Liver (tissue), 9 donors: Measurements from ENCODE around the gene LGR5. TPM values are rescaled to one million over a fixed set of nuclear protein-coding genes. Genes with fewer than 3 reads are reported as not detected.
"Not testable (repeated sequence)": the region's sequence is repeated elsewhere in the genome, so short reads cannot be mapped to it uniquely, and the experiment has no call there.

ENCODE experiments used
- DNase-seq: peaks from one replicate; pipeline ENCODE4 v3.0.0-alpha.2; 2017; ENCODE audit warnings: low spot score
- H3K27ac ChIP-seq, 2 donors: one replicate each; pipeline ENCODE4 v1.7.0; 2013; ENCODE audit warnings: inconsistent platforms in 2 of 2, low read length in 2 of 2, control low read depth in 1 of 2, low read depth in 1 of 2, mild to moderate bottlenecking in 1 of 2
- H3K27me3 ChIP-seq, 4 donors: one replicate each; pipeline versions ENCODE4 v1.6.1 to v1.7.0; 2013; ENCODE audit warnings: low read length in 3 of 4, inconsistent platforms in 1 of 4, mild to moderate bottlenecking in 1 of 4, moderate library complexity in 1 of 4; ENCODE audit not compliant: control insufficient read depth in 4 of 4, insufficient read depth in 4 of 4
- H3K36me3 ChIP-seq, 4 donors: one replicate each; pipeline versions ENCODE4 v1.6.1 to v1.7.0; 2013; ENCODE audit warnings: low read length in 3 of 4, mild to moderate bottlenecking in 3 of 4, low read depth in 1 of 4, moderate library complexity in 1 of 4; ENCODE audit not compliant: control insufficient read depth in 4 of 4, insufficient read depth in 3 of 4
- H3K4me1 ChIP-seq, 4 donors: one replicate each; pipeline versions ENCODE4 v1.6.1 to v1.7.0; 2013; ENCODE audit warnings: low read length in 3 of 4, mild to moderate bottlenecking in 3 of 4, moderate library complexity in 1 of 4; ENCODE audit not compliant: control insufficient read depth in 4 of 4, insufficient read depth in 4 of 4
- H3K4me3 ChIP-seq, 3 donors: one replicate each; pipeline versions ENCODE4 v1.6.1 to v1.7.0; 2013; ENCODE audit warnings: low read length in 3 of 3, control low read depth in 1 of 3, low read depth in 1 of 3, mild to moderate bottlenecking in 1 of 3
- H3K9ac ChIP-seq, 2 donors: one replicate each; pipeline ENCODE4 v1.7.0; 2013; ENCODE audit warnings: low read length in 2 of 2, mild to moderate bottlenecking in 2 of 2, moderate library complexity in 2 of 2, control low read depth in 1 of 2, low read depth in 1 of 2
- H3K9me3 ChIP-seq, 4 donors: one replicate each; pipeline versions ENCODE4 v1.6.1 to v1.7.0; 2013; ENCODE audit warnings: low read length in 3 of 4; ENCODE audit not compliant: control insufficient read depth in 4 of 4
- EGR1 ChIP-seq, 2 donors: IDR thresholded peaks; 2 replicates each; pipeline ENCODE4 v1.6.1; 2016 to 2018; ENCODE audit warnings: antibody characterized with exemption in 2 of 2, low read depth in 2 of 2
- FOXA1 ChIP-seq: IDR thresholded peaks from 2 replicates; pipeline ENCODE4 v1.6.1; 2016; ENCODE audit warnings: antibody characterized with exemption
- FOXA2 ChIP-seq: IDR thresholded peaks from 2 replicates; pipeline ENCODE4 v1.6.1; 2016; ENCODE audit warnings: antibody characterized with exemption
- GABPA ChIP-seq, 2 donors: IDR thresholded peaks in 1 of 2; conservative IDR thresholded peaks in 1 of 2; 2 replicates each; pipeline ENCODE4 v1.6.1; 2016; ENCODE audit warnings: antibody characterized with exemption in 2 of 2, mild to moderate bottlenecking in 1 of 2, moderate library complexity in 1 of 2
- HNF4A ChIP-seq, 2 donors: conservative IDR thresholded peaks; 2 replicates each; pipeline ENCODE4 v1.6.1; 2016; ENCODE audit warnings: antibody characterized with exemption in 2 of 2, mild to moderate bottlenecking in 2 of 2
- HNF4G ChIP-seq: IDR thresholded peaks from 2 replicates; pipeline ENCODE4 v1.6.1; 2016; ENCODE audit warnings: antibody characterized with exemption
- NR2F2 ChIP-seq: IDR thresholded peaks from 2 replicates; pipeline ENCODE4 v1.6.1; 2016; ENCODE audit warnings: antibody characterized with exemption
- RAD21 ChIP-seq, 2 donors: IDR thresholded peaks; 2 replicates each; pipeline ENCODE4 v1.6.1; 2016; ENCODE audit warnings: antibody characterized with exemption in 2 of 2, mild to moderate bottlenecking in 2 of 2
- RXRA ChIP-seq, 2 donors: IDR thresholded peaks; 2 replicates each; pipeline ENCODE4 v1.6.1; 2017 to 2018; ENCODE audit warnings: antibody characterized with exemption in 2 of 2, mild to moderate bottlenecking in 1 of 2
- SP1 ChIP-seq: IDR thresholded peaks from 2 replicates; pipeline ENCODE4 v1.6.1; 2018; ENCODE audit warnings: antibody characterized with exemption, mild to moderate bottlenecking
- TAF1 ChIP-seq: conservative IDR thresholded peaks from 2 replicates; pipeline ENCODE4 v1.6.1; 2016; ENCODE audit warnings: antibody characterized with exemption, mild to moderate bottlenecking
- YY1 ChIP-seq: IDR thresholded peaks from 2 replicates; pipeline ENCODE4 v1.6.1; 2016; ENCODE audit warnings: antibody characterized with exemption, mild to moderate bottlenecking
- WGBS: extraction: QIAGEN DNeasy Blood & Tissue Kit; methylation state at CpG from one replicate; pipeline ENCODE4 v1.1.7; 2013; 5-methylcytosine and 5-hydroxymethylcytosine counted together
- polyA plus RNA-seq, 2 donors: library from polyadenylated mRNA; stranded (reverse) in 1 of 2; unstranded in 1 of 2; fragments of 200-250 nt in 1 of 2; fragments of >200 nt in 1 of 2; fragmentation: Nextera tagmentation in 1 of 2; extraction: Ambion mirVana in 1 of 2; gene quantifications; one replicate each; pipeline versions ENCODE4 v1.2.1 to v1.2.3, GENCODE V29; 2013 to 2015
- total RNA-seq, 2 donors: library from RNA; depleted of rRNA; stranded (reverse); fragments of >200 nt; gene quantifications; one replicate each; pipeline ENCODE4 v1.2.3, GENCODE V29; 2014
- TF ChIP-seq, protein P1 (sequence below): fragments of 150-350 bp; IDR thresholded peaks from 2 replicates; pipeline ENCODE4 v1.5.1; 2017; ENCODE audit warnings: improper control_type of control experiment, low read depth, low read length; ENCODE audit not compliant: missing input control
- TF ChIP-seq, protein P2 (sequence below): IDR thresholded peaks from 2 replicates; pipeline ENCODE4 v1.6.1; 2016; ENCODE audit warnings: antibody characterized with exemption
- TF ChIP-seq, protein P3 (sequence below): IDR thresholded peaks from 2 replicates; pipeline ENCODE4 v1.6.1; 2016; ENCODE audit warnings: antibody characterized with exemption
- TF ChIP-seq, protein P4 (sequence below): IDR thresholded peaks from 2 replicates; pipeline ENCODE4 v1.6.1; 2016; ENCODE audit warnings: antibody characterized with exemption
- donor health status: healthy.
- donor health status: healthy.
- donor health status: healthy.
- donor health status: healthy.
- donor health status: healthy.

Gene LGR5
- total and polyA plus RNA-seq, 4 donors: 0.17 to 0.99 (median 0.82) TPM

DNA sequence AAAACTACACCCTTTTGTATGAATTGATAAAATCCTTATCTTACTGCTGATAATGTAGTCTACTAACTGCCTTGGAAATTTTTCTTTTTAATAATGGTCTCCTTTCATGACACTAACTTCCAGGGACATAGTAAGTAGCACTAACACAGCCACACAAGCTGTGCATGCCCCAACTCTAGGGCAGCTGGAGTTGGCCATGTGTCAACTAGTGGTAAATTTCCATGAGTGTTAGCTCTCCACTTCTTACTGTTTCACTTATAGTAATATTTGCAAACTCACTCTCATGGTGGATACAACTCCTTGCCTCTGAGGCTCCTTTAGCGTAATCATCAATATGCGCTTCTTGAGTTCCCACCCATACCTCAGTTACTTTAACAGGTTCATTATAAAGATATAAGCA lies 38.0 kb downstream of the LGR5 start:
- 96% methylated on average over 2 of the region's 2 CpGs for WGBS

DNA sequence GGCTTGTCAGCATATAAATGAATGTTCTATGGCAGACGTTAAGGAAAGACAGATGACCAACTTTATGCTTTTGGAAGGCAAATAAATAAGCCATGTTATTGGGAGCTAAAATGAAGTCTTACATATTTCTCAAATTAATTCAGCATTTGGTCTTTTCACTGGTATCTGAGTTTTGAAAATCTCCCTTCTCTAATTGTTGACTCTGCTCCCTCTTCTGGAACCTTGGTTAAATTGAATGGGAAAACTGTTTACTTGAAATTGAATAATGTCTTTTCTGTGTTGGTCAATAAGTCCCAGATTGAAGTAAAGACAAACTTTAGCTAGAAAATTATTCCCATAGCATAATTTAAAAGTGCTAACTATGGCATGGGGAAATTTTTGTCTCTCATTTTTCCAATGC lies 38.7 kb downstream of the LGR5 start:
- Histone ChIP-seq H3K9me3 (no peaks in the 10 kb centered on the region), H3K27ac (no peak overlapping the region), H3K9ac (no peak overlapping the region), H3K4me1 (no peaks in the 10 kb centered on the region), H3K27me3 (no peaks in the 10 kb centered on the region), H3K36me3 (no peaks in the 10 kb centered on the region), H3K4me3 (no peak overlapping the region)
- DNase-seq: no peak
- TF ChIP-seq RAD21 (IDR thresholded peaks at IDR 0.05) (peak in 1 of 2 donors; percentile 13), GABPA (IDR thresholded peaks at IDR 0.05 in 1 of 2, conservative IDR thresholded peaks at IDR 0.05 in 1 of 2) (no peak)
- WGBS: 67% methylated on average over 1 of the region's 1 CpG

More for the DNA sequence above, 38.0 kb downstream of the LGR5 start:
- no peak for TF ChIP-seq EGR1 (IDR thresholded peaks at IDR 0.05; ENCODE audit: low read depth in 2 of 2)
- no peak for TF ChIP-seq HNF4A (conservative IDR thresholded peaks at IDR 0.05)
- Histone ChIP-seq H3K4me3 (no peak overlapping the region), H3K9ac (no peak overlapping the region), H3K27ac (no peak overlapping the region), H3K27me3 (no peaks in the 10 kb centered on the region), H3K36me3 (no peaks in the 10 kb centered on the region), H3K9me3 (no peaks in the 10 kb centered on the region), H3K4me1 (no peaks in the 10 kb centered on the region)
- no peak for DNase-seq

DNA sequence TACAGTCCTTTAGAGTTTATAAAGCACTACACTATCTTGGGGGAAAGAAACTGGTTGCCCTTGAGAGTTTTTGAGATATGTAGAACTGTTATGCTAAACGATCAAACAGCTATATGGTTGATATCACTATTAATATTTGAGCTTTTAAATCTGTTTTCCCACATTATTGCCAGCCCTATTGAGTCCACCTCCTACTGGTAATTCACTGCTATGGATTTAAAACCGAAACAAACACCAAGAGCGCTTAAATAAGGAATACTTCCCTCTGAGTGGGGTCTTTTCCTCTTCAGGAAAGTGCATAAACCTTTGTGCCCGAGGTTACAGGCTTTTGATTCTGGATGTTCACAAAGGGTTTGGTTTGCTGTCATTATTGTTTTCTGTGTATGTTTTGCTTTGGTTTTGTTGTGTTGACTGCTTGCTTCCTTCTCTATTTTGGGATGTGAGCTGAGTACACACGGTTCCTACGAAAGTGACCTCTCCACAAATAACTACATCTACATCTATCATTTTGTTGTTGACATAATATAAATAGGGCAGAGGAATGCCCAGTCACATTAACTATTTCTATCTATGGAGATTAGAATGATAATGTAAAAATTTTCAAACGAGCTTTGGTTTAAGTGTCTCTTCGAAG lies 44.8 kb downstream of the LGR5 start:
- no peak for DNase-seq
- H3K4me3 ChIP-seq: no peak overlapping the region
- H3K9me3 ChIP-seq: no peaks in the 10 kb centered on the region
- peaks cover 0 to 2% (median 0%) of the 10 kb centered on the region in 4 donors for H3K27me3 ChIP-seq
- H3K4me1 ChIP-seq: no peaks in the 10 kb centered on the region
- no peaks in the 10 kb centered on the region for H3K36me3 ChIP-seq
- TF ChIP-seq, protein P1, sequence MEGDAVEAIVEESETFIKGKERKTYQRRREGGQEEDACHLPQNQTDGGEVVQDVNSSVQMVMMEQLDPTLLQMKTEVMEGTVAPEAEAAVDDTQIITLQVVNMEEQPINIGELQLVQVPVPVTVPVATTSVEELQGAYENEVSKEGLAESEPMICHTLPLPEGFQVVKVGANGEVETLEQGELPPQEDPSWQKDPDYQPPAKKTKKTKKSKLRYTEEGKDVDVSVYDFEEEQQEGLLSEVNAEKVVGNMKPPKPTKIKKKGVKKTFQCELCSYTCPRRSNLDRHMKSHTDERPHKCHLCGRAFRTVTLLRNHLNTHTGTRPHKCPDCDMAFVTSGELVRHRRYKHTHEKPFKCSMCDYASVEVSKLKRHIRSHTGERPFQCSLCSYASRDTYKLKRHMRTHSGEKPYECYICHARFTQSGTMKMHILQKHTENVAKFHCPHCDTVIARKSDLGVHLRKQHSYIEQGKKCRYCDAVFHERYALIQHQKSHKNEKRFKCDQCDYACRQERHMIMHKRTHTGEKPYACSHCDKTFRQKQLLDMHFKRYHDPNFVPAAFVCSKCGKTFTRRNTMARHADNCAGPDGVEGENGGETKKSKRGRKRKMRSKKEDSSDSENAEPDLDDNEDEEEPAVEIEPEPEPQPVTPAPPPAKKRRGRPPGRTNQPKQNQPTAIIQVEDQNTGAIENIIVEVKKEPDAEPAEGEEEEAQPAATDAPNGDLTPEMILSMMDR: no peak
- TF ChIP-seq RXRA (IDR thresholded peaks at IDR 0.05): no peak
- no peak for TF ChIP-seq EGR1 (IDR thresholded peaks at IDR 0.05; ENCODE audit: low read depth in 2 of 2)
- no peak for TF ChIP-seq SP1
- TF ChIP-seq YY1: no peak
- no peak for TF ChIP-seq HNF4A (conservative IDR thresholded peaks at IDR 0.05)
- no peak for TF ChIP-seq GABPA (IDR thresholded peaks at IDR 0.05 in 1 of 2, conservative IDR thresholded peaks at IDR 0.05 in 1 of 2)
- no peak for TF ChIP-seq RAD21 (IDR thresholded peaks at IDR 0.05)
- no peak for TF ChIP-seq FOXA1
- TF ChIP-seq, protein P2, sequence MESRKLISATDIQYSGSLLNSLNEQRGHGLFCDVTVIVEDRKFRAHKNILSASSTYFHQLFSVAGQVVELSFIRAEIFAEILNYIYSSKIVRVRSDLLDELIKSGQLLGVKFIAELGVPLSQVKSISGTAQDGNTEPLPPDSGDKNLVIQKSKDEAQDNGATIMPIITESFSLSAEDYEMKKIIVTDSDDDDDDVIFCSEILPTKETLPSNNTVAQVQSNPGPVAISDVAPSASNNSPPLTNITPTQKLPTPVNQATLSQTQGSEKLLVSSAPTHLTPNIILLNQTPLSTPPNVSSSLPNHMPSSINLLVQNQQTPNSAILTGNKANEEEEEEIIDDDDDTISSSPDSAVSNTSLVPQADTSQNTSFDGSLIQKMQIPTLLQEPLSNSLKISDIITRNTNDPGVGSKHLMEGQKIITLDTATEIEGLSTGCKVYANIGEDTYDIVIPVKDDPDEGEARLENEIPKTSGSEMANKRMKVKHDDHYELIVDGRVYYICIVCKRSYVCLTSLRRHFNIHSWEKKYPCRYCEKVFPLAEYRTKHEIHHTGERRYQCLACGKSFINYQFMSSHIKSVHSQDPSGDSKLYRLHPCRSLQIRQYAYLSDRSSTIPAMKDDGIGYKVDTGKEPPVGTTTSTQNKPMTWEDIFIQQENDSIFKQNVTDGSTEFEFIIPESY: no peak
- TF ChIP-seq, protein P3, sequence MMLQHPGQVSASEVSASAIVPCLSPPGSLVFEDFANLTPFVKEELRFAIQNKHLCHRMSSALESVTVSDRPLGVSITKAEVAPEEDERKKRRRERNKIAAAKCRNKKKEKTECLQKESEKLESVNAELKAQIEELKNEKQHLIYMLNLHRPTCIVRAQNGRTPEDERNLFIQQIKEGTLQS: no peak
- no peak for TF ChIP-seq TAF1
- TF ChIP-seq NR2F2: no peak
- TF ChIP-seq, protein P4, sequence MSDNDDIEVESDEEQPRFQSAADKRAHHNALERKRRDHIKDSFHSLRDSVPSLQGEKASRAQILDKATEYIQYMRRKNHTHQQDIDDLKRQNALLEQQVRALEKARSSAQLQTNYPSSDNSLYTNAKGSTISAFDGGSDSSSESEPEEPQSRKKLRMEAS: no peak
- TF ChIP-seq HNF4G: no peak
- TF ChIP-seq FOXA2: no peak
- H3K9ac ChIP-seq: no peak overlapping the region
- H3K27ac ChIP-seq: no peak overlapping the region
- 72% methylated on average over 8 of the region's 8 CpGs for WGBS

DNA sequence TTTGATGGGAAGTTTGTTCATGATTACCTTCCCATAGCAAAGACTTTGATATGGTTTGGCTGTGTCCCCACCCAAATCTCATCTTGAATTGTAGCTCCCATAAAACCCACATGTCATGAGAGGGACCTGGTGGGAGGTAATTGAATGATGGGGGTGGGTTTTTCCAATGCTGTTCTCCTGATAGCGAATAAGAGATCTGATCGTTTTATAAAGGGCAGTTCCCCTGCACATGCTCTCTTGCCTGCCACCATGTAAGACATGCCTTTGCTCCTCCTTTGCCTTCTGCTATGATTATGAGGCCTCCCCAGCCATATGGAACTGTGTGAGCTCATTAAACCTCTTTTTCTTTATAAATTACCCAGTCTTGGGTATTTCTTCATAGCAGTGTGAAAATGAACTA lies 51.2 kb downstream of the LGR5 start:
- H3K4me1 ChIP-seq, H3K27me3 ChIP-seq, H3K4me3 ChIP-seq, H3K27ac ChIP-seq, DNase-seq, H3K36me3 ChIP-seq, H3K9ac ChIP-seq, H3K9me3 ChIP-seq: not testable (repeated sequence)
- 90% methylated on average over 2 of the region's 2 CpGs for WGBS
